GM21619 (cell line): ENCODE measurements around the gene ZNF385C.

ENCODE experiments used
- ATAC-seq: cut with Tn5 transposase; IDR thresholded peaks from one replicate; pipeline ENCODE4 v1.9.1; 2021; ENCODE audit not compliant: unreplicated experiment

Gene ZNF385C

GRCh38 chr17:42001729-42002128 lies 96.5 kb downstream of the ZNF385C start:
- ATAC-seq = no peak

GRCh38 chr17:42000413-42001133 lies 97.7 kb downstream of the ZNF385C start:
- no peak for ATAC-seq

- no peak for ATAC-seq
Measured at GRCh38 chr17:41998497-41998896, 99.8 kb downstream of the ZNF385C start.

GRCh38 chr17:41996855-41997164 lies 101.5 kb downstream of the ZNF385C start:
- no peak for ATAC-seq

DNA sequence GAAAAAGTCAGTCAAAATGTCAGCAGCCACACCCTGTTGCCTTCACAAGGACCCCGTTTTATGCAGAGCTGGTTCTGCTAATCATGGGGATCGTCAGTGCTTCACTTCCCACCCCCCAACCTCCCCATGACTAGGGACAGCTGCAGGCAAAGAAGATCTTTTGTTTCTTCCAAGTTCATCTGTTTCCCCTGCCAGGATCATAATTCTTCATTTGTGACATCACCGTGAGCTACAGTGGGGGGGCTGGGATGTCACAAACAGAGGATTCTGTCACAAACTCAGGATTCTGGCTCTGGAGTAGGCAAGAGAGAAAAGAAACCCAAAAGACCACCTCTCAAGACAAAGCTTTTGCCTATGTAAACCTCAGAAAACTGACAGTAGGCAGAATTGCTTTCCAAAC lies 105.7 kb downstream of the ZNF385C start:
- no peak for ATAC-seq

- no peak for ATAC-seq
Measured at GRCh38 chr17:41989702-41990419, 108.4 kb downstream of the ZNF385C start.

DNA sequence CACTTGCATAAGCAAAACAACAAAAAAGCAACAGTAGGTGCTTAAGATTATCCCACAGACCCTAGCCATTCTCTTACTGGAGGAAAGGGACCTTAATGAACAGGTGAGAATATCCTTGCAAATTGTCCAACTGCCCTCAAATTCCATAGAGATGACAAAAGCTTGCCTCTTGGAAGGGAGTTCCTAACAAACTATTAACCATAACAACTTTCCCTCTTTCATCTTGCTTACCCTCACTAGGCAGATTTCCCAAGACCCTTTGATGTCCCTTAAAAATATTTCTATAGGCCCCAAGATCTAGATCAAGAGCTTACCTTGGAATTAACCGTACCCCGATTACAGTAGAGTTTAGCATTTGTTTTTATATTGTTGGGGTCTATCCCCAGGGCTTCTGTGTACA lies 109.9 kb downstream of the ZNF385C start:
- ATAC-seq = no peak

DNA sequence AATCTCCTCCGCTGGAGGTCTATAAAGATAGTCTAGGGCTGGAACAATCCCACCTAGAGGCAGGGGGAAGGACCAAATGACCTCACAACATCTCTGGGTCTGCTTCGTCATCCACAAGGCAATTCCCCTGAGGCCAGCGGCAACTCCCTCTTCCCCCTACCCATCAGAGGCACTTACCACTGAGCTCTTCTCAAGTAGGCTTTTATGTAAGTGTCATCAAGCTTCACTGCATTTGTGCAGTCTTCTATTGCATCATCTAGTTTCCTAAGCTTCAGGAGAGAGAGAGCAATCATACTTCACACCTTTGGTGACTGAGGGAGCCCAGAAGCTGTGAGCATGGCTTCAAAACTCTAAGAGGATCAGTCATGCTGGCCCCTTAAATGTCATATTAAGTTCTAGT lies 110.6 kb downstream of the ZNF385C start:
- no peak for ATAC-seq

- no peak for ATAC-seq
Measured at GRCh38 chr17:41986634-41987033, 111.6 kb downstream of the ZNF385C start.

- no peak for ATAC-seq
Measured at GRCh38 chr17:41985919-41986318, 112.4 kb downstream of the ZNF385C start.

GRCh38 chr17:41984454-41984853 lies 113.8 kb downstream of the ZNF385C start:
- ATAC-seq = no peak

- ATAC-seq = no peak
Measured at GRCh38 chr17:41982026-41982760, 116.1 kb downstream of the ZNF385C start.

GRCh38 chr17:41977991-41978390 lies 120.3 kb downstream of the ZNF385C start:
- ATAC-seq = no peak

- ATAC-seq = no peak
Measured at GRCh38 chr17:41976142-41976768, 122.0 kb downstream of the ZNF385C start.
